ENCODE data around the gene CRADD.

- no peak for TF ChIP-seq POLR2A (IDR thresholded peaks at IDR 0.05)
- TF ChIP-seq, protein P1, sequence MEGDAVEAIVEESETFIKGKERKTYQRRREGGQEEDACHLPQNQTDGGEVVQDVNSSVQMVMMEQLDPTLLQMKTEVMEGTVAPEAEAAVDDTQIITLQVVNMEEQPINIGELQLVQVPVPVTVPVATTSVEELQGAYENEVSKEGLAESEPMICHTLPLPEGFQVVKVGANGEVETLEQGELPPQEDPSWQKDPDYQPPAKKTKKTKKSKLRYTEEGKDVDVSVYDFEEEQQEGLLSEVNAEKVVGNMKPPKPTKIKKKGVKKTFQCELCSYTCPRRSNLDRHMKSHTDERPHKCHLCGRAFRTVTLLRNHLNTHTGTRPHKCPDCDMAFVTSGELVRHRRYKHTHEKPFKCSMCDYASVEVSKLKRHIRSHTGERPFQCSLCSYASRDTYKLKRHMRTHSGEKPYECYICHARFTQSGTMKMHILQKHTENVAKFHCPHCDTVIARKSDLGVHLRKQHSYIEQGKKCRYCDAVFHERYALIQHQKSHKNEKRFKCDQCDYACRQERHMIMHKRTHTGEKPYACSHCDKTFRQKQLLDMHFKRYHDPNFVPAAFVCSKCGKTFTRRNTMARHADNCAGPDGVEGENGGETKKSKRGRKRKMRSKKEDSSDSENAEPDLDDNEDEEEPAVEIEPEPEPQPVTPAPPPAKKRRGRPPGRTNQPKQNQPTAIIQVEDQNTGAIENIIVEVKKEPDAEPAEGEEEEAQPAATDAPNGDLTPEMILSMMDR (IDR thresholded peaks at IDR 0.05 in 8 of 11, conservative IDR thresholded peaks at IDR 0.05 in 3 of 11) = no peak
- no peak for TF ChIP-seq POLR2AphosphoS5 (IDR thresholded peaks at IDR 0.05)
These were observed 249.1 kb downstream of the CRADD start for GRCh38 chr12:93926237-93926636.
